Activated CD4-positive, alpha-beta T cell treated with anti-CD3 and anti-CD28 coated beads, Interleukin-2, amount 10 ng/mL, durations not matched to agents 7 days and 5 days (primary cell): Measurements from ENCODE around the gene BIRC3. TPM values are rescaled to one million over a fixed set of nuclear protein-coding genes. Genes with fewer than 3 reads are reported as not detected.

Source experiments
- CTCF ChIA-PET: fragments of 350-600 bp; sonication (Branson Sonifier 250); formaldehyde crosslinking; loops from one replicate; lab custom pipeline; 2021; ENCODE audit warnings: antibody characterized with exemption; lab: Charles Lee
- POLR2A ChIA-PET: fragments of 350-600 bp; sonication (Branson Sonifier 250); formaldehyde crosslinking; loops from one replicate; lab custom pipeline; 2021; ENCODE audit warnings: antibody characterized with exemption; lab: Charles Lee
- DNase-seq: peaks from one replicate; pipeline ENCODE4 v3.0.0-alpha.2; 2020
- H3K27ac Mint-ChIP-seq: one replicate; pipeline ENCODE4 v1.8.0; 2021; ENCODE audit warnings: mild to moderate bottlenecking, moderate library complexity, mixed read lengths
- H3K27me3 Mint-ChIP-seq: one replicate; pipeline ENCODE4 v1.8.0; 2021; ENCODE audit warnings: mixed read lengths
- H3K36me3 Mint-ChIP-seq: one replicate; pipeline ENCODE4 v1.8.0; 2021; ENCODE audit warnings: low read depth, mixed read lengths
- H3K4me1 Mint-ChIP-seq: one replicate; pipeline ENCODE4 v1.8.0; 2021; ENCODE audit warnings: mixed read lengths
- H3K4me3 Mint-ChIP-seq: one replicate; pipeline ENCODE4 v1.8.0; 2021; ENCODE audit warnings: mild to moderate bottlenecking, moderate library complexity, mixed read lengths
- H3K9me3 Mint-ChIP-seq: one replicate; pipeline ENCODE4 v1.8.0; 2021; ENCODE audit warnings: mixed read lengths
- total RNA-seq, 2 experiments: library from RNA; stranded (reverse); gene quantifications; one replicate each; pipeline ENCODE4 v1.2.3, GENCODE V29; 2021

BIRC3 gene
- total RNA-seq, 2 experiments from 2014 or later: 33.1 to 39.6 TPM

- H3K4me3 Mint-ChIP-seq: peak overlapping the region; percentile 91
- H3K36me3 Mint-ChIP-seq: peaks cover 39% of the 10 kb centered on the region
These were observed 452 bp downstream of the BIRC3 start for GRCh38 chr11:102317768-102318103.

DNA sequence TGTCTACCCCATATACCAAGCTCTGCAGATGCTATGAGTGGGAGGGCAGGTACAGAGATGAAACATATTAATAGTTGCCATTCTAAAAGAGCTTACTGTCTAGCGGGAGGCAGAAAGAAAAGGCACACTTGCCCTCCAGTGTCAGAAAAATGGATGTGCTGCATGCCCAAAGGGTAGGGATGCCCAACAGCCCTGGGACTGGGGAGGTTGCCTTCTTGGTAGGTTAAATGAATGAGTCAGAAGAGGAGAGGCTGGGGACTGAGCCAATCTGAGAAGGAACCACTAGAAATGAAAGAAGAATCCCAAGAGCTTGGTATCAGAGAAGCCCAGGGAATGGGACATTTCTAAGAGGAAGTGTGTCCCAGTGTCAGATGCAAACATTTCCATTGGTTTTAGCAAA is 1.2 kb downstream of the BIRC3 start:
- POLR2A ChIA-PET: no interaction called here
- H3K36me3 Mint-ChIP-seq: peaks cover 42% of the 10 kb centered on the region

More at GRCh38 chr11:102317768-102318103, 452 bp downstream of the BIRC3 start:
- POLR2A ChIA-PET: no interaction called here
- no peaks in the 10 kb centered on the region for H3K27me3 Mint-ChIP-seq
- no peak for DNase-seq
- CTCF ChIA-PET: interaction anchor here (0.6 to 4.8 kb wide), 5 partner anchors 17 to 227 kb away, joined by 3 to 28 read pairs (median 14); no protein-coding TSS in a partner anchor
- H3K4me1 Mint-ChIP-seq: peaks cover 80% of the 10 kb centered on the region
- H3K27ac Mint-ChIP-seq: peak overlapping the region; percentile 98
- no peaks in the 10 kb centered on the region for H3K9me3 Mint-ChIP-seq

GRCh38 chr11:102319544-102319943 is 2.3 kb downstream of the BIRC3 start:
- Mint-ChIP-seq H3K4me1 (peaks cover 77% of the 10 kb centered on the region), H3K27me3 (no peaks in the 10 kb centered on the region), H3K4me3 (peak overlapping the region; percentile 91), H3K27ac (peak overlapping the region; percentile 90), H3K9me3 (no peaks in the 10 kb centered on the region), H3K36me3 (peaks cover 46% of the 10 kb centered on the region)
- ChIA-PET POLR2A (no interaction called here), CTCF (interaction anchor here (0.7 to 4.8 kb wide), 6 partner anchors 9 to 31 kb away, joined by 3 to 28 read pairs (median 8); no protein-coding TSS in a partner anchor)
- DNase-seq: no peak

More for the DNA sequence above, 1.2 kb downstream of the BIRC3 start:
- H3K4me3 Mint-ChIP-seq: peak overlapping the region; percentile 91
- peak overlapping the region; percentile 90 for H3K27ac Mint-ChIP-seq
- DNase-seq: peak; percentile 57
- peaks cover 77% of the 10 kb centered on the region for H3K4me1 Mint-ChIP-seq
- H3K9me3 Mint-ChIP-seq: no peaks in the 10 kb centered on the region
- CTCF ChIA-PET: interaction anchor here (0.6 to 4.8 kb wide), 5 partner anchors 18 to 227 kb away, joined by 3 to 28 read pairs (median 14); no protein-coding TSS in a partner anchor
- H3K27me3 Mint-ChIP-seq: no peaks in the 10 kb centered on the region

GRCh38 chr11:102320188-102320587 is 2.9 kb downstream of the BIRC3 start:
- ChIA-PET POLR2A (no interaction called here), CTCF (interaction anchor here (1.0 to 4.8 kb wide), 4 partner anchors 21 to 32 kb away, joined by 3 to 28 read pairs (median 10); no protein-coding TSS in a partner anchor)
- peaks cover 51% of the 10 kb centered on the region for H3K36me3 Mint-ChIP-seq
- no peaks in the 10 kb centered on the region for H3K9me3 Mint-ChIP-seq
- H3K27ac Mint-ChIP-seq: peak overlapping the region; percentile 90
- peak overlapping the region; percentile 91 for H3K4me3 Mint-ChIP-seq
- H3K4me1 Mint-ChIP-seq: peaks cover 78% of the 10 kb centered on the region
- no peak for DNase-seq
- H3K27me3 Mint-ChIP-seq: no peaks in the 10 kb centered on the region

DNA sequence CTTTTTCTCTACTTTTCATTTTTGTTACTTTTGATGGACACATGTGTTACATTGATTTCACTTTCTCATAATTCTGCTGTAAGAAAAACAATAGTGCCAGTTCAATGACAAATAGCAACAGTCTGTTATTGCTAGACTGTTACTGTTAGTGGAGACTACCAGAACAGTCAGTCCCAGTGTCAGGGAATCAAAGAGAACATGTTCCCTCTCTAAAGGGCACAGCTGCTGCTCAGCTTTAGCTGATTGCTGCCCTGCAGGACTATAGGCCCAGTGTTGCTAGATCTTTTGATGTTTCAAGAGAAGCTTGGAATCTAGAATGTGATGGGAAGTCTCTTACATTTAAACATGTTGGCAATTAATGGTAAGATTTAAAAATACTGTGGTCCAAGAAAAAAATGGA is 3.4 kb downstream of the BIRC3 start:
- peak overlapping the region; percentile 91 for H3K4me3 Mint-ChIP-seq
- H3K36me3 Mint-ChIP-seq: peaks cover 51% of the 10 kb centered on the region
- ChIA-PET POLR2A (no interaction called here), CTCF (interaction anchor here (1.2 to 4.8 kb wide), 3 partner anchors 21 to 27 kb away, joined by 3 to 28 read pairs (median 16); no protein-coding TSS in a partner anchor)
- H3K27me3 Mint-ChIP-seq: no peaks in the 10 kb centered on the region
- peak overlapping the region; percentile 90 for H3K27ac Mint-ChIP-seq
- no peaks in the 10 kb centered on the region for H3K9me3 Mint-ChIP-seq
- peaks cover 73% of the 10 kb centered on the region for H3K4me1 Mint-ChIP-seq
- no peak for DNase-seq

DNA sequence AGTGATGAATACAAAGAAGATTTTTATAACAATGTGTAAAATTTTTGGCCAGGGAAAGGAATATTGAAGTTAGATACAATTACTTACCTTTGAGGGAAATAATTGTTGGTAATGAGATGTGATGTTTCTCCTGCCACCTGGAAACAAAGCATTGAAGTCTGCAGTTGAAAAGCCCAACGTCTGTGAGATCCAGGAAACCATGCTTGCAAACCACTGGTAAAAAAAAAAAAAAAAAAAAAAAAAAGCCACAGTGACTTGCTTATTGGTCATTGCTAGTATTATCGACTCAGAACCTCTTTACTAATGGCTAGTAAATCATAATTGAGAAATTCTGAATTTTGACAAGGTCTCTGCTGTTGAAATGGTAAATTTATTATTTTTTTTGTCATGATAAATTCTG is 5.3 kb downstream of the BIRC3 start:
- POLR2A ChIA-PET: no interaction called here
- CTCF ChIA-PET: interaction anchor here (4.8 kb wide), 1 partner anchor 28 kb away, joined by 28 read pairs; no protein-coding TSS in a partner anchor
- Mint-ChIP-seq H3K9me3 (no peaks in the 10 kb centered on the region), H3K4me1 (peaks cover 63% of the 10 kb centered on the region), H3K27ac (peak overlapping the region; percentile 77), H3K4me3 (peak overlapping the region; percentile 59), H3K27me3 (no peaks in the 10 kb centered on the region), H3K36me3 (peaks cover 61% of the 10 kb centered on the region)
- no peak for DNase-seq

DNA sequence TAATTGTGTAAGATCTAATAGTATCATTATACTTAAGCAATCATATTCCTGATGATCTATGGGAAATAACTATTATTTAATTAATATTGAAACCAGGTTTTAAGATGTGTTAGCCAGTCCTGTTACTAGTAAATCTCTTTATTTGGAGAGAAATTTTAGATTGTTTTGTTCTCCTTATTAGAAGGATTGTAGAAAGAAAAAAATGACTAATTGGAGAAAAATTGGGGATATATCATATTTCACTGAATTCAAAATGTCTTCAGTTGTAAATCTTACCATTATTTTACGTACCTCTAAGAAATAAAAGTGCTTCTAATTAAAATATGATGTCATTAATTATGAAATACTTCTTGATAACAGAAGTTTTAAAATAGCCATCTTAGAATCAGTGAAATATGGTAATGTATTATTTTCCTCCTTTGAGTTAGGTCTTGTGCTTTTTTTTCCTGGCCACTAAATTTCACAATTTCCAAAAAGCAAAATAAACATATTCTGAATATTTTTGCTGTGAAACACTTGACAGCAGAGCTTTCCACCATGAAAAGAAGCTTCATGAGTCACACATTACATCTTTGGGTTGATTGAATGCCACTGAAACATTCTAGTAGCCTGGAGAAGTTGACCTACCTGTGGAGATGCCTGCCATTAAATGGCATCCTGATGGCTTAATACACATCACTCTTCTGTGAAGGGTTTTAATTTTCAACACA is 6.4 kb downstream of the BIRC3 start:
- Mint-ChIP-seq H3K36me3 (peaks cover 64% of the 10 kb centered on the region), H3K27me3 (no peaks in the 10 kb centered on the region), H3K4me3 (no peak overlapping the region), H3K27ac (no peak overlapping the region), H3K9me3 (no peaks in the 10 kb centered on the region), H3K4me1 (peaks cover 58% of the 10 kb centered on the region)
- DNase-seq: no peak
- CTCF ChIA-PET: interaction anchor here (1.7 kb wide), 1 partner anchor 28 kb away, joined by 5 read pairs; no protein-coding TSS in a partner anchor
- POLR2A ChIA-PET: no interaction called here

DNA sequence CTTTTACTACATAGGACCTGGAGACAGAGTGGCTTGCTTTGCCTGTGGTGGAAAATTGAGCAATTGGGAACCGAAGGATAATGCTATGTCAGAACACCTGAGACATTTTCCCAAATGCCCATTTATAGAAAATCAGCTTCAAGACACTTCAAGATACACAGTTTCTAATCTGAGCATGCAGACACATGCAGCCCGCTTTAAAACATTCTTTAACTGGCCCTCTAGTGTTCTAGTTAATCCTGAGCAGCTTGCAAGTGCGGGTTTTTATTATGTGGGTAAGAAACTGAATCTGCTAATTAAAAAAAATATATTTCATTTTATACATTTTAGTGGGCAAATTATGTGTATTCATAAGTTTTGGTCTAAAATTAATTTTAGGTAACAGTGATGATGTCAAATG is 7.8 kb downstream of the BIRC3 start:
- H3K27ac Mint-ChIP-seq: peak overlapping the region; percentile 50
- H3K27me3 Mint-ChIP-seq: no peaks in the 10 kb centered on the region
- no peak overlapping the region for H3K4me3 Mint-ChIP-seq
- CTCF ChIA-PET: interaction anchor here (0.6 to 1.7 kb wide), 2 partner anchors 30 to 103 kb away, joined by 4 to 5 read pairs; no protein-coding TSS in a partner anchor
- peaks cover 49% of the 10 kb centered on the region for H3K4me1 Mint-ChIP-seq
- H3K9me3 Mint-ChIP-seq: no peaks in the 10 kb centered on the region
- POLR2A ChIA-PET: no interaction called here
- peaks cover 69% of the 10 kb centered on the region for H3K36me3 Mint-ChIP-seq
- DNase-seq: no peak

DNA sequence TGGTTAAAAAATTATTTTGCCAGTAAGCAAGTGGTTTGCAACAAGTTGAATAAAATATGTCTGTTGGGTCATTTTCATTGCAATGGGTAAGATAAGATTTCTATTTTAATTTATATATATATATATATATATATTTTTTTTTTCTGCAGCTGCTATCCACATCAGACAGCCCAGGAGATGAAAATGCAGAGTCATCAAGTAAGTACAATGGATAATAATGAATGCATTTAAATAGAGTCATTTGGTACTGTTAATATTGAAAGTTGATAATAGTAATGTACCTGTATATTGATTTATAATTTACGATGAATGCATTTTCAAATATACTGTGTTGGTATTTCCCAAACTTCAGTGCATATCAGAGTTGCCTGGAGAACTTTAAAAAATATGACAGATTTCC is 11.5 kb downstream of the BIRC3 start:
- Mint-ChIP-seq H3K27ac (no peak overlapping the region), H3K36me3 (peaks cover 64% of the 10 kb centered on the region), H3K4me3 (no peak overlapping the region), H3K27me3 (no peaks in the 10 kb centered on the region), H3K4me1 (peaks cover 21% of the 10 kb centered on the region), H3K9me3 (no peaks in the 10 kb centered on the region)
- ChIA-PET CTCF (no interaction called here), POLR2A (no interaction called here)
- DNase-seq: no peak

DNA sequence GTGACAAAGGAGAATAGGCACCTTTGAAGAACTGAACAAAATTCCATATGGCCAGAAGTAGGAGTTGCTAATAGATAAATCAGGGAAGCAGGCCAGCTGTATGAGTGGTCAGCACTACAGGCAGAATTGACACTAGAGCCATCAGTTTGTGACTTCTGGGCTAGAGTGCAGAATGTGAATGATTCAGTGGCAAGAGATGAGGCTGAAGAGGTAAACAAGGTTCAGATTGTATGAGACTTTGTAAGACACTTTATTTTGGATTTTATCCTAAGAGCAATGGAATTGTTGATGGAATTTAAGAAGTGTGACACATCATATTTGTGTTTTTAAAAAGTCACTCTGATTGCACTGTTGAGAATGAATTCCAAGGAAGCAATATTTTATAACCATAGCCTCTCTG is 12.9 kb downstream of the BIRC3 start:
- ChIA-PET POLR2A (no interaction called here), CTCF (no interaction called here)
- no peaks in the 10 kb centered on the region for H3K9me3 Mint-ChIP-seq
- peak overlapping the region; percentile 51 for H3K27ac Mint-ChIP-seq
- no peak overlapping the region for H3K4me3 Mint-ChIP-seq
- DNase-seq: no peak
- no peaks in the 10 kb centered on the region for H3K27me3 Mint-ChIP-seq
- H3K36me3 Mint-ChIP-seq: peaks cover 58% of the 10 kb centered on the region
- peaks cover 8% of the 10 kb centered on the region for H3K4me1 Mint-ChIP-seq

DNA sequence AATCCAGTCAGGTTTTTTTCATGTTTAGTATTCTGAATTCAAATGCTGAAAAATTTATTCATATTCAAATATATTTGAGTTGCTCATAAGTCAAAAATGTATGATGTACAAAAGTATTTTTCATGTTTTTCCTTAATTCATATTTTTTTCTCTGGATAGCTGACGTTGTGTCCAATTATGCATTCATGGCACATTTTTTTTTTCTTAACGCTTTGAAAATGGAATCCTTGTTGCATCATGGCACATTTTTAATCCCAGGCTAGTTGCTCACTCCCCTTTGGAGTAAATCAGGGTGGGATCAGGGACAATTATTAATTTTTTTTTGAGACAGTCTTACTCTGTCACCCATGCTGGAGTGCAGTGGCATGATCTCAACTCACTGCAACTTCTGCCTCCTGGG is 14.1 kb downstream of the BIRC3 start:
- Mint-ChIP-seq H3K4me3 (no peak overlapping the region), H3K27ac (no peak overlapping the region), H3K4me1 (peaks cover 4% of the 10 kb centered on the region), H3K36me3 (peaks cover 58% of the 10 kb centered on the region), H3K27me3 (no peaks in the 10 kb centered on the region), H3K9me3 (no peaks in the 10 kb centered on the region)
- DNase-seq: no peak
- POLR2A ChIA-PET: no interaction called here
- CTCF ChIA-PET: no interaction called here

DNA sequence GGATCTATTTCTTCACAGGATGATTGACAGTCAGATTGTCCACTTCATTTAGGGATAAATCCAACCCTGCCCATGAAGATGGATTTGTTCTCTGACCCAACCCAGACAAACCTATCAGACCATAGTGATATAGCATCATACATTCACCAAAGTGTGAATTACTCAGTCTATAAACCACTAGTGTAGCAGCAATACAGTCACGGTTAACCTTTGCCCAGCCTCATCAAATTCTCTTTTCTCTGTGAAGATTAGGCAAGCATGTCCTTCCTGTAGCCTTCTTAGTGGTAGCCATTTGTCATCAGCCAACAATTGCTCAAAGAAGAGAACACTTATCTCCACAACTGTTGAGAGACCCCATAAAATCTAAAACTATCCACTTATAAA is 15.3 kb downstream of the BIRC3 start:
- Mint-ChIP-seq H3K27ac (no peak overlapping the region), H3K36me3 (peaks cover 54% of the 10 kb centered on the region), H3K4me3 (no peak overlapping the region), H3K27me3 (no peaks in the 10 kb centered on the region), H3K9me3 (no peaks in the 10 kb centered on the region), H3K4me1 (peaks cover 3% of the 10 kb centered on the region)
- DNase-seq: no peak
- CTCF ChIA-PET: interaction anchor here (0.6 to 1.0 kb wide), 3 partner anchors 9 to 976 kb away, joined by 3 read pairs; no protein-coding TSS in a partner anchor
- POLR2A ChIA-PET: no interaction called here

DNA sequence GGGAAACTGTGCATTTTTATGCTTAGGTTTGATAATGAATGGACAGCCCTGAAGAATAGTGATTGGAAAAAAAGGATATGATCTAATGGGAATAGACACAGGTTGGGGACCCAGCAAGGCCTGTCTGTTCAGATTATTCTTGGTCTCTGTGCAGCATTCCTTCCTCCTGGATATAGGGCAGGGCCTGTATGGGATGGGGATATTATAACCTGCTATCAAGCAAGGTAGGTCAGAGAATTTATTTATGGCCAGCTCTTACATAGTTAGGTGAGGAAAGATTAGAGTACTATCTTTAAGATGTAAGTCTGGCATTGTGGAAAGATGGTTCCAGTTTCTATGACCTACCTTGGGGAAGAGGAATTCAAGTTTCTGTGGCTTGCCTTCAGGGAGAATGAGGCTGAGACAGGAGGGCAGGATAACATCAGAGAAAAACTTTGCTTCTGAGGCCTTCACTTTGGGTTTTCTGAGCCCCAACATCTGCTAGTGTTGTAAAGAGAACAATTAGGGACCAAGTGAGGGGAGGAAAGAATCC is 21.3 kb downstream of the BIRC3 start:
- H3K9me3 Mint-ChIP-seq: no peaks in the 10 kb centered on the region
- CTCF ChIA-PET: no interaction called here
- POLR2A ChIA-PET: no interaction called here
- H3K4me1 Mint-ChIP-seq: peaks cover 9% of the 10 kb centered on the region
- no peak for DNase-seq
- no peaks in the 10 kb centered on the region for H3K27me3 Mint-ChIP-seq
- no peak overlapping the region for H3K4me3 Mint-ChIP-seq
- peaks cover 25% of the 10 kb centered on the region for H3K36me3 Mint-ChIP-seq
- no peak overlapping the region for H3K27ac Mint-ChIP-seq
